ENCODE measurements around the gene SALL4. TPM values are rescaled to one million over a fixed set of nuclear protein-coding genes. Genes with fewer than 3 reads are reported as not detected.

Gene SALL4
- total RNA-seq, 1 donor from 2014 or later: 0.17 TPM

DNA sequence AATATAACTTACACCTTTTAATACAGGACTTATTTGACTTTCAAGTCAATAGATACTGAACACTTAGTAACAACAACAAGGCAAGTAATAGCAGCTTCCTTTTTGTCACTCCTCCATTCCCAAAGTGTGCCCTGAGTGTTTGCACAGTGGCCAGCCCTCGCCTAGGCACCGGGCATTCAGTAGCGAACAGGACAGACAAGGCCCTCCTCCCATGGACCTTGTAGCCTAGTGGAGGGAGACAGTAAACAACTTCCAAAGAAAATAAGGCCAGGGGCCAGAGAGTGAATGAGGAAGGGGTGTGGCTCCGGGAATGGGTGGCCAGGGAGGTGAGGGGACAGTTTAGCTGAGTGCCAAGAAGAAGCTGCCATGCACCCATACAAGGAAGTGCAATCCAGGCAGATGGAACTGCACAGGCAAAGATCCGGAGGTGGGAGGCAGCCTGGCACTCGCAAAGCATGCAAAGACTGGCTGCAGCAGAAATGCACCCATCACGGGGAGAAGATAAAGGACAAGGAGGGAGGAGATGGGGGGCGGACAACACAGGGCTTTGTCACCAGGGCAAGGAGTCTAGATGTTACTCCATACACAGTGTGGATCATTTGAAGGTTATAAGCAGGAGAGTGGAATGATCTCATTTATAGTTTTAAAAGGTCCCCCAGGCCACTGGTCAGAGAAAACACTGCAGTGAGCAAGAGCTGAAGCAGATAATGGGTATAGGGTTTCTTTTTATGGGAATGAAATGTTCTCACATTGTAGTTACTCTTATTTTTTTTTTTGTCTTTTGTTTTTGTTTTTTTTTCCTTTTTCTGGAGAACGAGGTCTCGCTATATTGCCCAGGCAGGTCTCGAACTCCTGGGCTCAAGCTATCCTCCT is 66.4 kb downstream of the SALL4 start:
- H3K4me3 Mint-ChIP-seq (ENCODE audit: unreplicated experiment): no peak overlapping the region

DNA sequence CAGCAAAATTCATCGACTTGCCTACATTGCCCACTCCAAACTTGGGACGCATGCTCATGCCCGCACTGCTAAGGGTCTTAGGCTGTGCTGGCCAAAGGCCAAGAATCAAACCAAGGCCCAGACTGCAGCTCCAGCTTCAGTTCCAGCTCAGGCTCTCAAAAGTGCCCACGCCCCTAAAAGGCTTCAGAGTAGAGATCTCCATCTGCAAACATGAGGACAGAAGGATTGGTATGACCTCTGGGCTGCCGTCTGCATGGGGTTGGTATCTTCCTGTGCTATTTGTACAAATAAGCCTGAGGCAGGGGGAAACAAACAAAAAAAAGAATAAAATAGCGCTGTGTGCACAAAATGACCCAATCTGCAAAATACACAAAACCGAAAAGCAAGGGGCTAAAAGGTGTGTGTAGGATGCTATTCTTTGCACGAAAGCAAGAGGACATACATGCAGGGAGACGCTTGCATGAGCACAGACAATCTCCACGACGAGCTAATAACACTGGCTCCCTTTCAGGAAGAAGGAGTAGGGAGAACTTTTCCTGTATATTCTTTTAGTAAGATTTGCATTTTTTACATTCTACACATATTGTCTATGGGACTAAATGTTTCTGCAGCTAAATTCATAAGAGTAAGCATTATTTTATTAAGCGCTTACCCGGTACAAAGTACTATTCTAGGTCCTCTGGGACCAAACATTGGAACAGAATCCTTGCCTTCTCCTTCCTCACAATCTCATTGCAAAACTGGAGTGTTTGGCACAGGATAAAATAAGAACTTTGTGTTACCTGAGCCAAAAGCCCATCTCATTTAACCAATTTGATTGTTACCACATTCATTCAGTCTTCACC is 67.2 kb downstream of the SALL4 start:
- Mint-ChIP-seq H3K4me1 (ENCODE audit: low read depth) (peaks cover 37% of the 10 kb centered on the region), H3K4me3 (ENCODE audit: unreplicated experiment) (no peak overlapping the region), H3K9me3 (ENCODE audit: low read depth) (no peaks in the 10 kb centered on the region), H3K36me3 (ENCODE audit: low read depth) (no peaks in the 10 kb centered on the region), H3K27me3 (ENCODE audit: low read depth) (no peaks in the 10 kb centered on the region), H3K27ac (ENCODE audit: unreplicated experiment) (no peak overlapping the region)
- DNase-seq (ENCODE audit: low spot score): no peak
- TF ChIP-seq, protein P1, sequence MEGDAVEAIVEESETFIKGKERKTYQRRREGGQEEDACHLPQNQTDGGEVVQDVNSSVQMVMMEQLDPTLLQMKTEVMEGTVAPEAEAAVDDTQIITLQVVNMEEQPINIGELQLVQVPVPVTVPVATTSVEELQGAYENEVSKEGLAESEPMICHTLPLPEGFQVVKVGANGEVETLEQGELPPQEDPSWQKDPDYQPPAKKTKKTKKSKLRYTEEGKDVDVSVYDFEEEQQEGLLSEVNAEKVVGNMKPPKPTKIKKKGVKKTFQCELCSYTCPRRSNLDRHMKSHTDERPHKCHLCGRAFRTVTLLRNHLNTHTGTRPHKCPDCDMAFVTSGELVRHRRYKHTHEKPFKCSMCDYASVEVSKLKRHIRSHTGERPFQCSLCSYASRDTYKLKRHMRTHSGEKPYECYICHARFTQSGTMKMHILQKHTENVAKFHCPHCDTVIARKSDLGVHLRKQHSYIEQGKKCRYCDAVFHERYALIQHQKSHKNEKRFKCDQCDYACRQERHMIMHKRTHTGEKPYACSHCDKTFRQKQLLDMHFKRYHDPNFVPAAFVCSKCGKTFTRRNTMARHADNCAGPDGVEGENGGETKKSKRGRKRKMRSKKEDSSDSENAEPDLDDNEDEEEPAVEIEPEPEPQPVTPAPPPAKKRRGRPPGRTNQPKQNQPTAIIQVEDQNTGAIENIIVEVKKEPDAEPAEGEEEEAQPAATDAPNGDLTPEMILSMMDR (IDR thresholded peaks at IDR 0.05): no peak

More for the DNA sequence above, 66.4 kb downstream of the SALL4 start:
- TF ChIP-seq, protein P1 (IDR thresholded peaks at IDR 0.05): no peak
- H3K9me3 Mint-ChIP-seq (ENCODE audit: low read depth): no peaks in the 10 kb centered on the region
- no peak for DNase-seq (ENCODE audit: low spot score)
- H3K27me3 Mint-ChIP-seq (ENCODE audit: low read depth): no peaks in the 10 kb centered on the region
- peaks cover 37% of the 10 kb centered on the region for H3K4me1 Mint-ChIP-seq (ENCODE audit: low read depth)
- no peak overlapping the region for H3K27ac Mint-ChIP-seq (ENCODE audit: unreplicated experiment)
- H3K36me3 Mint-ChIP-seq (ENCODE audit: low read depth): no peaks in the 10 kb centered on the region

DNA sequence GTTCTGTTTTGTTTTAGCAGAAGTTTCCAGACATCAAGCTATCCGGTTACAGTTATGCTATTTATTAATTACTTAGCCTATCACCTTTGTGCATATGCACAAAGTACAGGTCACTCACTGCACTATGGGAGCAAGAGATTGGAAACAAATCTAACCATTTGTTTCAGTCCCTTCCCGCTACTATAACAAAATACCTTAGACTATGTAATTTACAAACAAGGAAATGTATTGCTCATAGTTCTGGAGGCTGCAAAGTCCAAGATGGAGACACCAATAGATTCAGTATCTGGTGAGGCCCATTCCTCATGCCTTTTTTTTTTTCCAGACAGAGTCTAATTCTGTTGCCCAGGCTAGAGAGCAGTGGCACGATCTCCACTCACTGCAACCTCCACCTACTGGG is 69.3 kb downstream of the SALL4 start:
- no peaks in the 10 kb centered on the region for H3K9me3 Mint-ChIP-seq (ENCODE audit: low read depth)
- no peak for DNase-seq (ENCODE audit: low spot score)

More for the DNA sequence above, 69.3 kb downstream of the SALL4 start:
- no peak overlapping the region for H3K4me3 Mint-ChIP-seq (ENCODE audit: unreplicated experiment)
- TF ChIP-seq, protein P1 (IDR thresholded peaks at IDR 0.05): no peak
- H3K27me3 Mint-ChIP-seq (ENCODE audit: low read depth): no peaks in the 10 kb centered on the region
- no peaks in the 10 kb centered on the region for H3K36me3 Mint-ChIP-seq (ENCODE audit: low read depth)
- no peak overlapping the region for H3K27ac Mint-ChIP-seq (ENCODE audit: unreplicated experiment)
- peaks cover 37% of the 10 kb centered on the region for H3K4me1 Mint-ChIP-seq (ENCODE audit: low read depth)

Other genes starting within 250 kb of the SALL4 start
- 43.1 to 49.6 TPM (median 43.4 TPM) in 3 replicates for gene ATP9A, start 34.1 kb downstream of the SALL4 start, total RNA-seq

Data from chondrocyte (in vitro differentiated cells).